ENCODE data around the gene CSTF1.

CSTF1 gene

GRCh38 chr20:56417911-56418310, 25.5 kb downstream of the CSTF1 start:
- TF ChIP-seq CTCF (IDR thresholded peaks at IDR 0.05) = no peak
- peaks cover 16% of the 10 kb centered on the region for H3K4me1 Mint-ChIP-seq
- H3K27me3 Mint-ChIP-seq (ENCODE audit: low read depth, poor library complexity) = peaks cover 8% of the 10 kb centered on the region
- no peak overlapping the region for H3K27ac Mint-ChIP-seq
- peaks cover 11% of the 10 kb centered on the region for H3K36me3 Mint-ChIP-seq (ENCODE audit: low read depth)
- no peaks in the 10 kb centered on the region for H3K9me3 Mint-ChIP-seq
- H3K4me3 Mint-ChIP-seq = no peak overlapping the region
- DNase-seq = no peak

- Mint-ChIP-seq H3K36me3 (ENCODE audit: low read depth) (peaks cover 10% of the 10 kb centered on the region), H3K9me3 (no peaks in the 10 kb centered on the region), H3K4me1 (peaks cover 16% of the 10 kb centered on the region), H3K27me3 (ENCODE audit: low read depth, poor library complexity) (peaks cover 7% of the 10 kb centered on the region), H3K27ac (no peak overlapping the region), H3K4me3 (no peak overlapping the region)
- TF ChIP-seq CTCF (IDR thresholded peaks at IDR 0.05) = no peak
- DNase-seq = no peak
Observed at GRCh38 chr20:56418385-56418861, 26.0 kb downstream of the CSTF1 start.

- Mint-ChIP-seq H3K4me1 (peaks cover 16% of the 10 kb centered on the region), H3K9me3 (no peaks in the 10 kb centered on the region), H3K36me3 (ENCODE audit: low read depth) (peaks cover 5% of the 10 kb centered on the region), H3K27me3 (ENCODE audit: low read depth, poor library complexity) (peaks cover 11% of the 10 kb centered on the region), H3K27ac (no peak overlapping the region), H3K4me3 (no peak overlapping the region)
- no peak for TF ChIP-seq CTCF (IDR thresholded peaks at IDR 0.05)
- DNase-seq = no peak
Observed at GRCh38 chr20:56420028-56420427, 27.6 kb downstream of the CSTF1 start.

GRCh38 chr20:56420940-56421688, 28.7 kb downstream of the CSTF1 start:
- H3K4me1 Mint-ChIP-seq = peaks cover 16% of the 10 kb centered on the region
- DNase-seq = no peak
- no peak overlapping the region for H3K27ac Mint-ChIP-seq
- peaks cover 11% of the 10 kb centered on the region for H3K27me3 Mint-ChIP-seq (ENCODE audit: low read depth, poor library complexity)
- H3K36me3 Mint-ChIP-seq (ENCODE audit: low read depth) = peaks cover 5% of the 10 kb centered on the region
- no peak for TF ChIP-seq CTCF (IDR thresholded peaks at IDR 0.05)
- H3K9me3 Mint-ChIP-seq = no peaks in the 10 kb centered on the region
- no peak overlapping the region for H3K4me3 Mint-ChIP-seq

GRCh38 chr20:56422076-56422823, 29.8 kb downstream of the CSTF1 start:
- Mint-ChIP-seq H3K27me3 (ENCODE audit: low read depth, poor library complexity) (peaks cover 16% of the 10 kb centered on the region), H3K4me1 (peaks cover 16% of the 10 kb centered on the region), H3K9me3 (no peaks in the 10 kb centered on the region), H3K36me3 (ENCODE audit: low read depth) (peaks cover 2% of the 10 kb centered on the region), H3K27ac (no peak overlapping the region), H3K4me3 (no peak overlapping the region)
- no peak for TF ChIP-seq CTCF (IDR thresholded peaks at IDR 0.05)
- DNase-seq = no peak
